WTC11 (cell line): ENCODE results near the gene ZGLP1. TPM values are rescaled to one million over a fixed set of nuclear protein-coding genes. Genes with fewer than 3 reads are reported as not detected.

ENCODE experiments used
- ATAC-seq: fragments of 200-7000 bp; cut with Tn5 transposase; 2 replicates; pipeline ENCODE4 v1.10.0; 2021; ENCODE audit warnings: mild to moderate bottlenecking, moderate library complexity
- CTCF ChIA-PET: fragments of 300-600 bp; sonication (Branson Sonifier 250); formaldehyde crosslinking; loops from one replicate; lab custom pipeline; 2021; ENCODE audit warnings: antibody characterized with exemption; lab: Charles Lee
- POLR2A ChIA-PET: fragments of 350-600 bp; sonication (Branson Sonifier 250); formaldehyde crosslinking; loops from one replicate; lab custom pipeline; 2021; ENCODE audit warnings: antibody characterized with exemption; lab: Charles Lee
- DNase-seq: peaks from one replicate; pipeline ENCODE4 v3.0.0; 2021; ENCODE audit warnings: low spot score
- H3K27ac Mint-ChIP-seq: 2 replicates; pipeline ENCODE4 v1.8.0; 2021; ENCODE audit warnings: mixed read lengths
- H3K27me3 Mint-ChIP-seq: 2 replicates; pipeline ENCODE4 v1.8.0; 2021; ENCODE audit warnings: low read depth, mild to moderate bottlenecking, moderate library complexity, mixed read lengths
- H3K36me3 Mint-ChIP-seq: 2 replicates; pipeline ENCODE4 v1.8.0; 2021; ENCODE audit warnings: mixed read lengths
- H3K4me1 Mint-ChIP-seq: 2 replicates; pipeline ENCODE4 v1.8.0; 2022; ENCODE audit warnings: mixed read lengths
- H3K4me3 Mint-ChIP-seq: 2 replicates; pipeline ENCODE4 v1.8.0; 2021; ENCODE audit warnings: mild to moderate bottlenecking, moderate library complexity, mixed read lengths
- H3K9me3 Mint-ChIP-seq: 2 replicates; pipeline ENCODE4 v1.8.0; 2021; ENCODE audit warnings: mixed read lengths
- AFF4 ChIP-seq: sonication (generic); formaldehyde crosslinking; IDR thresholded peaks from 2 replicates; pipeline ENCODE4 v1.8.1; 2023; ENCODE audit warnings: mild to moderate bottlenecking, missing genetic modification reagents, borderline replicate concordance
- AR ChIP-seq: fragments of 250-450 bp; sonication (Bioruptor Pico); IDR thresholded peaks from 2 replicates; pipeline ENCODE4 v1.9.0; 2021; ENCODE audit warnings: mild to moderate bottlenecking
- ARID4B ChIP-seq: sonication (generic); formaldehyde crosslinking; IDR thresholded peaks from 2 replicates; pipeline ENCODE4 v1.8.0; 2023; ENCODE audit warnings: missing genetic modification reagents, mild to moderate bottlenecking, borderline replicate concordance
- CREM ChIP-seq: sonication (generic); formaldehyde crosslinking; IDR thresholded peaks from 2 replicates; pipeline ENCODE4 v1.8.1; 2022; ENCODE audit warnings: mild to moderate bottlenecking, missing genetic modification reagents, moderate library complexity
- EMX1 ChIP-seq: fragments of 250-450 bp; sonication (Bioruptor Pico); IDR thresholded peaks from 2 replicates; pipeline ENCODE4 v1.8.0; 2021; ENCODE audit warnings: mild to moderate bottlenecking
- RELA ChIP-seq: sonication (generic); formaldehyde crosslinking; IDR thresholded peaks from 2 replicates; pipeline ENCODE4 v1.8.1; 2022; ENCODE audit warnings: missing genetic modification reagents, mild to moderate bottlenecking, borderline replicate concordance
- SMAD4 ChIP-seq: sonication (generic); formaldehyde crosslinking; IDR thresholded peaks from 2 replicates; pipeline ENCODE4 v1.8.0; 2022; ENCODE audit warnings: mild to moderate bottlenecking, missing genetic modification reagents
- SOX15 ChIP-seq: fragments of 250-450 bp; sonication (Bioruptor Pico); IDR thresholded peaks from 2 replicates; pipeline ENCODE4 v1.9.0; 2021; ENCODE audit warnings: mild to moderate bottlenecking
- USF1 ChIP-seq: sonication (generic); formaldehyde crosslinking; IDR thresholded peaks from 2 replicates; pipeline ENCODE4 v1.8.0; 2022; ENCODE audit warnings: mild to moderate bottlenecking, missing genetic modification reagents
- ZNF121 ChIP-seq: sonication (generic); formaldehyde crosslinking; IDR thresholded peaks from 2 replicates; pipeline ENCODE4 v1.8.0; 2023; ENCODE audit warnings: missing genetic modification reagents
- ZNF317 ChIP-seq: sonication (generic); formaldehyde crosslinking; IDR thresholded peaks from 2 replicates; pipeline ENCODE4 v1.8.1; 2023; ENCODE audit warnings: low read depth, mild to moderate bottlenecking, moderate library complexity, missing genetic modification reagents, borderline replicate concordance
- total RNA-seq: library from RNA; stranded (reverse); gene quantifications from 3 replicates; pipeline ENCODE4 v1.2.3, GENCODE V29; 2021

Gene ZGLP1
- total RNA-seq, 1 experiment from 2014 or later, result 5.9 TPM

- ATAC-seq, result no peak
- ChIA-PET CTCF (interaction anchor here (0.5 to 4.4 kb wide), 5 partner anchors 7 to 111 kb away, joined by 3 to 29 read pairs (median 4); partner anchors contain the start of gene ICAM1), POLR2A (no interaction called here)
- Mint-ChIP-seq H3K27ac (no peak overlapping the region), H3K4me1 (no peaks in the 10 kb centered on the region), H3K9me3 (no peaks in the 10 kb centered on the region), H3K36me3 (no peaks in the 10 kb centered on the region), H3K27me3 (peaks cover 7% of the 10 kb centered on the region), H3K4me3 (no peak overlapping the region)
- DNase-seq, result no peak
- TF ChIP-seq ZNF121 (CRISPR knock-in tag), result 0 out of 2 replicates have a peak, but pooled peaks have one; percentile 50
- no peak for TF ChIP-seq SMAD4
Observed at GRCh38 chr19:10277795-10278589, 31.6 kb downstream of the ZGLP1 start.

GRCh38 chr19:10274589-10274988 is 35.0 kb downstream of the ZGLP1 start:
- Mint-ChIP-seq H3K9me3 (no peaks in the 10 kb centered on the region), H3K4me1 (0 out of 2 replicates have a peak, but pooled peaks cover 4% of the 10 kb centered on the region), H3K27ac (no peak overlapping the region), H3K4me3 (no peak overlapping the region), H3K27me3 (peaks cover 40% of the 10 kb centered on the region), H3K36me3 (no peaks in the 10 kb centered on the region)
- DNase-seq (no peak), ATAC-seq (no peak)
- no peak for TF ChIP-seq ZNF317 (CRISPR knock-in tag)
- no peak for TF ChIP-seq EMX1 (CRISPR knock-in tag)
- ChIA-PET POLR2A (no interaction called here), CTCF (interaction anchor here (1.4 to 5.5 kb wide), 2 partner anchors 15 to 114 kb away, joined by 6 to 180 read pairs; partner anchors contain the start of genes ICAM4 and ICAM5)

GRCh38 chr19:10271543-10272086 is 38.0 kb downstream of the ZGLP1 start:
- ATAC-seq (no peak), DNase-seq (no peak)
- Mint-ChIP-seq H3K27me3 (peaks cover 49% of the 10 kb centered on the region), H3K4me3 (peak overlapping the region; percentile 68), H3K4me1 (0 out of 2 replicates have a peak, but pooled peaks cover 4% of the 10 kb centered on the region)
- ChIA-PET CTCF (interaction anchor here (0.8 to 6.1 kb wide), 28 partner anchors 8 to 587 kb away, joined by 3 to 180 read pairs (median 7); partner anchors contain the start of genes CDC37, DNM2, DNMT1 and FDX2), POLR2A (interaction anchor here (0.6 to 2.5 kb wide), 9 partner anchors 13 to 117 kb away, joined by 3 to 12 read pairs (median 8); partner anchors contain the start of genes ICAM4, ICAM5 and TYK2)
- TF ChIP-seq CREM (CRISPR knock-in tag), result no peak
- TF ChIP-seq, all 79 proteins: peak for 0
- H3K27ac Mint-ChIP-seq, result no peak overlapping the region
- H3K36me3 Mint-ChIP-seq, result no peaks in the 10 kb centered on the region
- no peaks in the 10 kb centered on the region for H3K9me3 Mint-ChIP-seq

- POLR2A ChIA-PET, result interaction anchor here (0.5 to 2.5 kb wide), 10 partner anchors 12 to 118 kb away, joined by 3 to 12 read pairs (median 6); partner anchors contain the start of genes ICAM4, ICAM5, RAVER1 and TYK2
- H3K27ac Mint-ChIP-seq, result no peak within 1 kb of the TSS
- H3K4me3 Mint-ChIP-seq, result peak within 1 kb of the TSS; percentile 68
- H3K4me1 Mint-ChIP-seq, result 0 out of 2 replicates have a peak, but pooled peaks cover 4% of the 10 kb centered on the region
- no peaks in the 10 kb centered on the region for H3K9me3 Mint-ChIP-seq
- H3K27me3 Mint-ChIP-seq, result peaks cover 49% of the 10 kb centered on the region
- ATAC-seq, result peak; percentile 72
- DNase-seq, result peak; percentile 78
- no peaks in the 10 kb centered on the region for H3K36me3 Mint-ChIP-seq
- CTCF ChIA-PET, result interaction anchor here (0.6 to 6.1 kb wide), 32 partner anchors 9 to 588 kb away, joined by 3 to 180 read pairs (median 6); partner anchors contain the start of genes CDC37, DNM2, DNMT1 and FDX2
- TF ChIP-seq ARID4B (CRISPR knock-in tag) (0 out of 2 replicates have a peak, but pooled peaks have one; percentile 39), RELA (CRISPR knock-in tag) (peak; percentile 67; the same call in 1 of the 2 replicates), USF1 (CRISPR knock-in tag) (peak; percentile 59; the same call in 1 of the 2 replicates), AR (CRISPR knock-in tag) (no peak), SOX15 (CRISPR knock-in tag) (no peak), AFF4 (CRISPR knock-in tag) (no peak)
Observed at GRCh38 chr19:10270616-10271394, 38.8 kb downstream of the ZGLP1 start, which contains the start of gene ICAM1. Gene ICAM1 (plus strand): TSS chr19:10271120. CDS start chr19:10271160, 40 bp downstream.
